ENCODE results near the gene SLC12A8.

DNA sequence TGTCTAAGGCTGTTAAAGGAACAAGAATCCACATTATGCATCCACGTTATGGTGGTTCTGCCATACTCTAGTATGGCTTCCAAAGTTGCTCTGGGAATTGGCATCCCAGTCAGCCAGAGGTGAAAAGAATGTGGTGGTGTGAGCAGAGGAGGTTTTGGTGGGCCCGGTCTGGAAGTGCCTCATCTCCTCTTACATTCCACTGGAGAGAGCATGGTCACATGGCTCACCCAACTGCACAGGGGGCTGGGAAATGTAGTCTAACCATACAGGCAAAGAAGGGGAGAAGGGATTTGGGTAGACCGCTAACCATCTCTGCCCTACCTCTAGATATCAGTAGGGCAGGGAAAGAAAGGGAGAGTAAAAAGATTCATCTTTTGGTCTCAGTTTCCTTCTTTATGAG lies 153.6 kb downstream of the SLC12A8 start:
- TF ChIP-seq FOS (IDR thresholded peaks at IDR 0.05; ENCODE audit: extremely low read depth, insufficient read length) = no peak
- TF ChIP-seq, protein P1, sequence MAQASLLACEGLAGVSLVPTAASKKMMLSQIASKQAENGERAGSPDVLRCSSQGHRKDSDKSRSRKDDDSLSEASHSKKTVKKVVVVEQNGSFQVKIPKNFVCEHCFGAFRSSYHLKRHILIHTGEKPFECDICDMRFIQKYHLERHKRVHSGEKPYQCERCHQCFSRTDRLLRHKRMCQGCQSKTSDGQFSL (CRISPR knock-in tag; IDR thresholded peaks at IDR 0.05) = no peak
- TF ChIP-seq, protein P1 (tag; IDR thresholded peaks at IDR 0.05) = no peak
- no peak for TF ChIP-seq SP2 (IDR thresholded peaks at IDR 0.05; ENCODE audit: extremely low read depth, low read depth, low read length, poor library complexity, severe bottlenecking)
- no peak for TF ChIP-seq KLF16 (IDR thresholded peaks at IDR 0.05)
- TF ChIP-seq MAZ (CRISPR knock-in tag; conservative IDR thresholded peaks at IDR 0.05 in 1 of 2, IDR thresholded peaks at IDR 0.05 in 1 of 2) = no peak
- TF ChIP-seq ATF7 (IDR thresholded peaks at IDR 0.05) = no peak
- TF ChIP-seq RBM14 (IDR thresholded peaks at IDR 0.05; ENCODE audit: borderline replicate concordance, insufficient read depth, low read depth, low read length) = no peak
- TF ChIP-seq JUND (IDR thresholded peaks at IDR 0.05; ENCODE audit: borderline replicate concordance, low read depth, low read length) = no peak
- TF ChIP-seq JUND (tag; IDR thresholded peaks at IDR 0.05; ENCODE audit: borderline replicate concordance, low read depth, low read length) = no peak
